CD4-positive, alpha-beta T cell treated with Interleukin-4 for 4 hours (primary cell): ENCODE results near the gene SMIM11.
A peak's percentile ranks its signal among the peaks of the same experiment; 100 is the strongest.
"Not testable (repeated sequence)": the region's sequence is repeated elsewhere in the genome, so short reads cannot be mapped to it uniquely, and the experiment has no call there.

Experiments
- DNase-seq: peaks from one replicate; pipeline ENCODE4 v3.0.0-alpha.2; 2020

SMIM11 gene, protein sequence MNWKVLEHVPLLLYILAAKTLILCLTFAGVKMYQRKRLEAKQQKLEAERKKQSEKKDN

DNA sequence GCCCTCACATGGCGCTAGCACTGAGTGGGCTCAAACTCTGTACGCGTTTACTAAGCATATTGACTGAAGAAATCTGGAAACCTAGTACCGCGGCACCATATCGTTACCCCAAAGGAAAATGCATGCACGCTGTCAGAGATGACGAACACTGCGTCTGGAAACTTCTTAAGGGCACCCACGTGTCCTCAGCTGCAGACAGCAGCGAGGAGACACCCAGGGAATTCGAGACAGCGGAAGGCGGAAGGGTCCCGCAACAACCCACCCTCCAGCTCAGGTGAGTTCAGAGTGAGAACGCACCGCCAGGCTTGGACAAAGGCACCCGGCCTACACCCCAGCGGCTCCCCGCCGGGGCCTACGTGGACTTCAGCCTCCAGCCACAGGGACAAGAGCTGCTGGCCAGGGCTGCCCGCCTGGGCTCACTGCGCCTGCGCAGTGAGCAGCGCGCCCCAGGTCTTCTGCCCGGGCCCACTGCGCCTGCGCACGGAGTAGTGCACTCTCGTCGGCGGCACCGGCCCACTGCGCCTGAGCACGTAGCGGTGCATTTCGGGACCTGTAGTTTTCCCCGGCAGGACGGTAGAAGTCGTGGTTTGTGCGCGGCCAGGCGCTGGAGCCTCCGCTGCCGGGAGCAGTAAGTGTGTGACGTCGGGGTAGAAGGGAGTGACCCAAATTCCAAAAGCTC is at the start of gene SMIM11:
TSS of gene SMIM11 (plus strand) at position 568 of the 679 bp plus-strand sequence. CDS start 3,998 bp downstream, outside the sequence.
- DNase-seq, result not testable (repeated sequence)

DNA sequence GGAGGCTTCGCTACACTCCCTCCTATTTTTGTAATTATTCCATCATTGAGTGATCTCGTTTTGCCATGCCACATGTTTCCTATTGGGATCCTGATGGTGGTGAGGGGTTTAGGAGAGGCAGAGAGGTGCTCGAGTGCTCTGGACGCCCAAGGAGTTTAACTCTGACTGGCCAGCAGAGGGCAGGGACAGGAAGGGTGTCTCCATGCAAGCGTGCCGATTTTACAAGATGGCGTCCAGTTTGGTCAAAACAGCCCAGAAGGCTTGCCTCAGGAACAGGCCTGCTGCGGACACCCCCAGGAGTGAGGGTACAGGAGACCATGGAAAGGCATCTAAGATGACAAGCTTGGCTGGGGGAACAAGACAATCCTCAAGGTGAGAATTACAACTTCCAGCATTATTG is 45.3 kb upstream of the SMIM11 start:
- DNase-seq, result no peak

DNA sequence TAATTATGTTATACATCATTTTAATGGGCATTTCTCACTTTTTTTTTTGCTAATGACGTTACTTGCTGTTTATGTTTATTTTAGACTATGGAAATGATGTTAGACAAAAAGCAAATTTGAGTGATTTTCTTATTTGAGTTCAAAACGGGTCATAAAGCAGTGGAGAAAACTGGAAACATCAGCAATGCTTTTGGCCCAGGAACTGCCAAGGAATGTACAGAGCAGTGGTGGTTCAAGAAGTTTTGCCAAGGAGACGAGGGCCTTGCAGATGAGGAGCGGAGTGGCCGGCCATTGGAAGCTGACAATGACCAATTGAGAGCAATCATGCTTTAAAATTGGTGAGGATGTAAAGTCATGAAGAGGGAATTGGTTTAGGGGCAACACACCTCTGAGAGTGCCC is 43.6 kb upstream of the SMIM11 start:
- DNase-seq, result no peak

DNA sequence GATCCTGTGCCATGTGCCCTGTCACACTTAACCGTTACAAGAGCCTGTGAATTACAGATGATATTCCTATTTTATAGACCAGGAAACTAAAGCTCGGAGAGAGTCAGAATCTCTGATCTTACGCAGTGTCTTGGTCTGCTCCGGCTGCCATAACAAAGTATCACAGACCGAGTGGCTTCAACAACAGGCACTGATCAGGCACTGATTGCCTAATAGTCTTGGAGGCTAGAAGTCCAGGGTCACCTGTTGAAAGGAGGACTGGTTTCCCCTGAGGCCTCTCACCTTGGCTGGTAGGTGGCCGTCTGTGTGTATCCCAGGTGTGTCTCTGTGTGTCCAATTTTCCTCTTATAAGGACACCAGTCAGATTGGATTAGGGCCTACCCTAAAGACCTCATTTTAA is 43.0 kb upstream of the SMIM11 start:
- DNase-seq, result no peak

DNA sequence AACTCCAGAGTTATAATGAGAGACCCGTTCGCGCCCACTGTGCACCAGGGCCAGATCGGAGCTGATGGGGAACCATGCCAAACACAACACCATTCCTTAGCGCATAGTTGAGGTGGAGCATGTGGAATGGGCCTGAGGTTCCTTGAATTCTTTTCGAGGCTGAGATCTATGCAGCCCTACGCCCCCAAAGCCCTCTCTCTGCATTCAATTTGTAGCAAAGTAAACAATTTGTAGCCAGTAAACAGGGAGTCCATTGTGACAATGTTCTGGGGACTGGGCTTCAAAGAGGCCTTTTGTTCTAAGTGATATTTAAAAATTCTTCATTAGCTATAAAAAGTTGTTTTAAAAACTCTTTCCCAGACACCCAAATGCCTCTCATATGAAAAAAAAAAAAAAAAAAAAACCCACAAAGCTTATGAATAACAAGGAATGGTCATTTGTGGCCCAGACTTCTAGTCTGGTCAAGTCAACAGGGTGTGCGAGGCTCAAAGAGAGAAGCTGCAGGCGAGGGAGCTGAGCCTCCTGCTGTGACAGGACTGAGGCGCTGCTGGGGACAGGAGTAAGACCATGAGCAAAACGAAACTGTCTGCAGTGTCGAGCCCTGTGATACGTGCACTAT is 42.1 kb upstream of the SMIM11 start:
- no peak for DNase-seq

DNA sequence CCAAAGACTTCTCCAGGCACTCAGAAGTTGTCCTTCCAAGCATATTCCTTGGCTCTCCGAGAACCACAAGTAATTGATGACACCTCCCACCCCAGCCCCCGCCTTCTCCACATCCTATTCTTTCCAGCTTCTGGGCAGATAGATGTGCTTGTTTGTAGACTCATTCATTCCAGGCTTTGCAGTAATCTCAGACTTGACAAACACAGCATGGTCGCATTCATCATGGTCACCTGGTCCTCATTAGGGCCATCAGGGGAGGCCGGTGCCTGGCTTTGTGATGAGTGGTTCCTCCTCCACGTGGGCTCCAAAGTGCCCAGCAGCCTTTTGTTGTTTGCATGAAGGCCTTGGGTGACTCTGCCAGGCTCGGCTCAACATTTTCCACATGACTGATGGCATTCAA is 40.0 kb upstream of the SMIM11 start:
- DNase-seq, result no peak

DNA sequence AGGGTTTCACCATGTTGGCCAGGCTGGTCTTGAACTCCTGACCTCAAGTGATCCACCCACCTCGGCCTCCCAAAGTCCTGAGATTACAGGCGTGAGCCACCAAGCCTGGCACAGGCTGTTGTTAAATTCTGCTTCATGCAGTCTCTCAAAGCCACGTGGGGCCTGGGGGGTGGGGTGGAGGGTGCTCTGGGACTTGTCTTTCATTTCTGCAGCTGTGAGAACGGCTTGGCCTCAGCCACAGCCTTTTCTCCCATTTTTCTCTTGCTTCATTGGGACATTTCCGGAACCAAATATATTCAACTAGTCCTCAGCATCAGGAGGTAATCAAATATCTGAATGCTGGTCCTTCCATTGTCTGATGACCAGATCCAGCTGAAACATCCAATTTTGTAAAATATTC is 39.1 kb upstream of the SMIM11 start:
- DNase-seq, result no peak

DNA sequence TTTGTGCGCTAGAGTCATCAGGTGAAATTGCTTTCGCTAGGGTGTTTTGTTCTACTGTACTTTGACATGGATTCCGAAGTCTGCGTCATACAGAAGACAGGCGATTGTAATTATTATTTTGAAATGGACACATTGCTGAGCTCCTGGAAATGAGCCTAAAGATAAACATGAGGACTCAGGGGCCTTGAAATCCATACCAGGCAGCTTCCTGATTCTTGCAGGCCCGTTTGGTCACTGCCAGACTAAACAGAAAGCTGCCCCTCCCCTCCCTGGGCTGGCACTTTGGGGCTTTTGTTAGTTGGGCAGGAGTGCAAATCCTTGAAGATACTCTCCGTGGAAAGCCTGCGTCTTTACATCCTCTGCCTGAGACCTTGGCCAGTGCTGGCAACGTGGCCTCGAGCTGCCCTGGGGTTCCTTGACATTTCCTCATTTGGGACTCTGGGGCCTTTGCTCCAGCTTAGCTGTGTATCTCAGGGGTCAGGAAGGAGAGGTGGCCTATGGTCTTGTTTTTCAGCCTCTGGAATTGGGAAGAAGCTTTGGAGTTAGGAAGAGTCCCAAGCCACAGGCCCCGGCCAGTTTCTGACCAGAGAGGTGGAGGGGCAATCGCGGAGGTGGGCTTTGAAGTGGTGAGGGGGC is 38.4 kb upstream of the SMIM11 start:
- no peak for DNase-seq

DNA sequence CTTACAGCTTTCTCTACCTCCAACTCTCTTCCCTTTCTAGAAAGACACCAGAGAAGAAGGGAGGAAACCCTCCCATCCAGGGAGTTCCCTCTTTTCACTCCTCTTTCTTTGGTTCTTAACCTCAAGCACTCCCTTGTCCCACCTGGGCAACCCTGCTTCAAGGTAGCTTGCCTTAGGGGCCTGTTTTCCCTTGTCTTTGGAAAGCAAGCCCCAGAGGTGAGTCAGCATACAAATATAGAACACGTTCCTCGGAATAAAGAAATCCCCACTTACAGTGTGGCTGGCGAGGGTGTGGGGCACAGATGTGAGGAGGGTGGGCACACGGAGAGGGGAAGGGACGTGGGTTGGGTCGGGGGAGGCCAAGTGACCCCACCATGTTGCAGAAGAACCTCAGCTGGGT is 37.6 kb upstream of the SMIM11 start:
- DNase-seq, result no peak

DNA sequence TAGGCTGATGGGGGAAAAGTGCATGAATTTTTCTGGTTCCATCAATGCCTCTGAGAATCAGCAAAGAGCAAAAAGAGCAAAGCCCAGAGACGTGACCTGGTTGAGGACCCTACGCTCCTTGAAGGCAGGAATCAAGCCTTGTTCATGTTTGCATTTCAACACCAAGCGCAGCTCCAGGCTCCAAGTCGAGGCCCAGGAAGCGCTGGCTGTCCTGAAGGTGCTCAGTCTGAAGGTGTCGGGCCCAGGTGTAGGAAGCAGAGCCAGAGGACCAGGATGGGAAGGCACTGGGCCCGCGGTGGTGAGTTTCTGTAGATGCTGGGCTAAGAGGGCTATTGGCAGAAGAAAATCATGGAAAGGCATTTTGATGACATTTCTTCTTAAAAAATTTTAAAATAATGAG is 37.1 kb upstream of the SMIM11 start:
- DNase-seq, result no peak

DNA sequence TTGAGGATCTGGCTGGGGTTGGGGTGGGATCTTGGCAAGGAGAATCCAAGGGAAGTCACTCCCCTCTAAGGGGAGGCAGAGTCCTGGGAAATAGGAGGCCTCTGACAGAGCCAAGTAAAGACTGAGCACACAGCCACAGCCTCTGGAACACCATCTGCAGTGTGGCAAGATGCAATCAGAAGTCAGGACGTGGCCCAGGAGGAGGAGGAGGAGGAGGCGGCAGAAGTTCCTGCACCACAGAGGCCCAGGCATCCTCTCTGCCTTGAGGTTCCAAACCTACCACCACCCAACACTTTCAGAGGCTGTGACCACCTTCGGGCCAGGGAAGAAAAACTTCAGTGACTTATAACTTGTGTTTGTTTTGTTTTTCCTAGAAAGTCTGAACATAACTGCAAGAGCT is 35.2 kb upstream of the SMIM11 start:
- no peak for DNase-seq

DNA sequence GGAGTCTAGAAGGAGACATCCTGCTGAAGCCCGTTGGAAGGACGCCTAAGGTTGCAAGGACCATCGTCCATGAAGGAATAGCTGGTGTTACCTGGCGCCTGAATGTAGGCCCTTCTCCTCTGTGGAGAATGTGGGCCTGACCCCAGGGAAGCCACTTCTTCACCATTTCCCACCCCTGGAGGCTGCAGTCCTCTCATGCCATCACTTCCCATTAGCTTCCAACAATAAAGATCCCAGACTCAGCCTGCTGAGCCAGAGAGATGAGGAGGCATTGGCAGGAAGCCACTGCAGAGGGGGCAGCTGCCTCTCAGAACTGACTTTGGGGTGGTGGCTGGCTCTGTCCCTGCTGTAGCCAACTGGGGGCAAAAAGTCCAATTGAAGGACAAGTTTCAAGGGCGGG is 32.8 kb upstream of the SMIM11 start:
- DNase-seq, result no peak

DNA sequence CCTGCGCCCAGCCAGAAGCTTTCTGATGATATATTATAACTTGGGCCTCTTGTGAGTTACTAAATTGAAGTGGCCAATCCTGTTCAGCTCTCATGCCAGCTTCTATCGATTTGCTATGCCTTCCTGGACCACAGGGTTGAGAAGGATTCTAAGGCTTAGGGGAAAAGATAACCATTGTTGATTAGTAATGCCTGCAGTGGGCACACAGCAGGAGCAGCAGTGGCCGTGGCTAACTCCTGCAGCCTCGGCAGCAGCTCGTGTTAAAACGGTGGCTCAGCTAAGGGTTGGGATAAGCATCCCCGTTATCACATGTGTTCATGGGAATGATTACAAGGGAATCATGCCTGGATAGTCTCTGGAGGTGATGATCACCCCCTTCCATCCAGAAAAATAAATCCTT is 32.0 kb upstream of the SMIM11 start:
- no peak for DNase-seq

DNA sequence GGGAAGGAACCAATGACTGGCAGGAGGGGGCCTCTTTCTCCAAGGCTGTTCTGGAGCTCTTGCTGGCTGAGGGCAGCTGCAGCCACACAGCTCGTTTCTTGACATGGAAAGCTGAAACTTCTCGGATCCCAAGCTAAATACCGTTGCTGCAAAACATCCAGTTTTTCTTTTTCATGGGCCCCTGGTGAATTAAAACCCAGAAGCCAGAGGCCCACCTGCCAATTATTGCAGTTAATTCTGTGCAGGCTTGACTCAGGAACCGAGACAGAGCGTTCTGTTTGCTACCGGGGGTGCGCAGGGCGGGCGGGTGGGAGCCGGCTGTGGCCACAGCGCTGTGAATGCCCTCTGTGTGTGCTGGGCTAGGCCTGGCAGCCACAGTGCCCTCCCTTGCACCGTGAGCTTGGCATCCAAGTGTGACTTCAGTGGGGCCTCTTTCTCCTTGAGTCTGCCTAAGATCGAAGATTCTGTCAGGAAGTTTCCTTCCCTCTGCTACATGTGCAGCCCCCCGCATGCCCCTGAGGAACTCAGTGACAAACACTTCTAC is 31.4 kb upstream of the SMIM11 start:
- no peak for DNase-seq

DNA sequence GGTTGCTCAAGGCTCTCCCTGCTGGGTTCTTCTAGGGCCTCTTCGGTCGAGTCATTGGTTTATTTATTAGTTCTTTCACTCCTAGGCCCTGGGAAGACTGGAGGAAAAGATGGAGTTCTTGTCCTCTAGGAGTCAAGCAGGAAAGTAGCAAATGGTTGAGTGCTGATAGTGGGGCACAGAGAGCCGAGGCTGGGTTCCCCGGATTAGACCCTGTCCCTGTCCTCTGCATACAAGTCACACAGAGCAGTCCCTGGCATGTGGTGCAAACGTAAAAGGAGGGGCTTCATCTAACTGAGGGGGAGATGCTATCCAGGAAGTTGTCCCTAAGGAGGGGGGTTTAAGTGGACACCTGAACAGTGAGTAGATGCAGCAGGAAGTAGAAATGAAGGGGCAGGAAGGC is 30.7 kb upstream of the SMIM11 start:
- DNase-seq, result no peak

DNA sequence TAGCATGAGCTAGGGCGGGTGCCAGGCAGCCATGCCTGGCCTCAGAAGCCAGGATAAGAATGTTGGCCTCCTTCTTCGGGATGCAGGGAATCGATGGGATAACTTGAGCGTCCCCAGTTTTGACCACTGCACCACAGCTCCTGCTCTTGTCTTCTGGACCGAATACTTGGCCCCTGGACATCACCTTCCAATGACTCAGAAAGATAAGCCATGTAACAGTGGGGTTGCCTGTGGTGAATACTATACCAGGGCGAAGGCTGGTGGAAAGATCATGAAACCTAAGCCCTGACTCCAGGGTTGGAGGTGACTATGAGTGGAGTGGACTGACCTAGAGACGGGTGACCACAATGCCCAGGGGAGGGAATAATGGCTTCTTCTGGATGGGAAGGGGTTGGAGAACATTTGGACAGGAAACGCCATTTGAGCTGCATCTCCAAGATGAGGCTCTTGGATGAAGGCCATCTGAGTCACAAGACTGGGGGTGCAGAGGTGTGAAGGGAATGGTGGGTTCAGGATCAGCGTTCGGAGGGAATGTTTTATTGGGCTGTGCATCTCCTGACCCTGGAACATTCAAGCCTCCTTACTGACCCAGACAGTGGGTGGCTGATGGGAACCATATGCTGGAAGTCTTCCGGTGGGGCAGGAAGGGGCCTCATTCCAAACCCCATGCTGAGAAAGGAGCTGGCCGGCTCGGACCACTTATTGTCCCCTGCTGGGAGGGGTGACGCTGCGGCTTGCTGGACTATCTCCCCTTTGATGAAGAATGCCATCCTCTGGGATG is 30.0 kb upstream of the SMIM11 start:
- DNase-seq, result no peak

DNA sequence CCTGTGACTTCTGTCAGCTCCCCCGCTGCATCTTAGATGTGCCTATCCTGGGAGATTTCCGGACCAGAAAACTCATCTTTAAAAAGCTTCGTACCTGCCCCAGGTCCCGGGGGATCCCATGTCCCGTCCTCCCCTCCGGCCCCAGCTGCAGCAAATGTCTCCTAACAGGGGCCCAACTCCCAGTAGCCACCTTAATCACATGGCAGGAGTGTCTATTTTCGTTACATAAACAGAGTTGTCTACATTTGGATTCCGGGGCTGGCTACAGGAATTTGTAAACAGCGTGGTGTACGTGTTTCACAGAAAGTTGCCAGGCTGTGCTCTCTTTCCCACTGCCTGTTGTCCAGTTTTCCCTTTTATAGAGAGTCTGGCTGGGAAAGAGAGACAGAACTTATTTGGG is 29.4 kb upstream of the SMIM11 start:
- DNase-seq, result no peak

DNA sequence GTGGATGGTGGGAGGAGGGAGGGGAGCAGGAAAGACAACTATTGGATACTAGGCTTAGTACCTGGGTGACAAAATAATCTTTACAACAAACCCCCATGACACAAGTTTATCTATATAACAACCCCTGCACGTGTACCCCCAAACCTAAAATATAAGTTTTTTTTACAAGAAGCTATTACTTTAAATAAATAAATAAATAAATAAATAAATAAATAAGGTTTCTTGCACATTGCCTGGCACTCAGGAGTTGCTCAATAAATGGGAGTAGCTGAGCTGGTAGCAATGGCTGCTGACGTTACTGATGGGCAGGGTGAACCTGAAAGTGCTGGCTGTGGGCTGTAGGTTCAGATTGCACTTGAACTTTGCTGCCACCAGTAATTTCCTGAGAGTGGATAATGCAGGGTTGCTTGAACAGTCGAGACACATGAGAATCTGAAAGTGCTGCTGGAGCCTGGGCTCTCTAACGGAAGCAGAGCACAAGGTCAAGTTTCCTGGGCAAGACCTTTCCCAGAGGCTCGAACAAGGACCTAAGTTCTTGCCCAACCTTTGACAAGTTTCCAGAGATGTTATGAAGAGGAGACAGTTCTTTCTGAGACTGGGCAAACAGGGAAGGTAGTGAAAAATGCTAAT is 26.3 kb upstream of the SMIM11 start:
- no peak for DNase-seq

DNA sequence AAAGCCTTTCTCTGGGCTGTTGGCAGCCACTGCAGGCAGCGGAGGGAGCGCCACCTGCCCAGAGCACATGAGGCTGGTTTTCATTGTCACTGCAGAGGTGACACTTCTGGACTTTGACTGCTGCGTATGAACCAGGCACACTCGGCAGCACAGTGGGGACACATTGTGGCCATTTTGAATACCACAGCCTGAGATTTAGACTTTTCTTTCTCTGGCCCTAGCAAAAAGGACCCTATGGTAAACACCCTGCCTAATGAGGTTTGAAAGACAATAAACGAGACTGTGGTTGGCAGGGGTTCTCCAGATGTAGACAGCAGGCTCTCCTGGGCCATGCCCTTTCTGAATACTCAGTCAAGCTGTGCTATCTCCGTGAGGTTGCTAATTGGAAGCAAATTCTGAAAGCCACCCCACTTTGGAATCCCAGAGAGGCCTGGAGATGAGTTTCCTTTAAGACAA is 23.5 kb upstream of the SMIM11 start:
- DNase-seq, result peak; percentile 4

DNA sequence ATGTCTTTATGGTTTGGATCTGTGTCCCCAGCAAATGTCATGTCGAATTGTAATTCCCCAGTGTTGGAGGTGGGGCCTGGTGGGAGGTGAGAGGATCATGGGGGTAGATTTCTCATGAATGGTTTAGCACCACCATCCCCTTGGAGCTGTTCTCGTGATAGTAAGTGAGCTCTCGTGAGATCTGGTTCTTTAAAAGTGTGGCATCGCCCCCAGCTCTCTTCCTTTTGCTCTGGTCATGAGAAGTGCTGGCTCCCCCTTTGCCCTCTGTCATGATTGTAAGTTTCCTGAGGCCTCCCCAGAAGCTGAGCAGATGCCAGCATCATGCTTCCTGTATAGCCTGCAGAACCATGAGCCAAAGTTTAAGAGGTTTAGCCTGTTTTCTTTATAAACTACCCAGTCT is 22.8 kb upstream of the SMIM11 start:
- DNase-seq, result no peak

DNA sequence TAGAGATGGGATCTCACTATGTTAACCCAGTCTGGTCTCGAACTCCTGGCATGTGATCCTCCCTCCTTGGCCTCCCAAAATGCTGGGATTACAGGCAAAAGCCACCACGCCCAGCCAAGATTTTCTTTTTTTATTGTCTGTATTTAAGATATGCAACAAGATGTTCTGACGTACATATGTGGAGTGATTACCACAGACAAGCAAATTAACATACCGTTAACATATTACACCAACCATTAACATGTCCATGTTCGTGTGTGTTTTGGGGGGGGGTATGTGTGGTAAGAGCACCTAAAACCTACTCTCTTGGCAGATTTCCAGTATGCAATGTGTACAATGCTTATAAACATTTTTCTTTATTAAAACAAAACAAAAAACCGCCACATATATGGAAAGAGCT is 22.1 kb upstream of the SMIM11 start:
- no peak for DNase-seq

DNA sequence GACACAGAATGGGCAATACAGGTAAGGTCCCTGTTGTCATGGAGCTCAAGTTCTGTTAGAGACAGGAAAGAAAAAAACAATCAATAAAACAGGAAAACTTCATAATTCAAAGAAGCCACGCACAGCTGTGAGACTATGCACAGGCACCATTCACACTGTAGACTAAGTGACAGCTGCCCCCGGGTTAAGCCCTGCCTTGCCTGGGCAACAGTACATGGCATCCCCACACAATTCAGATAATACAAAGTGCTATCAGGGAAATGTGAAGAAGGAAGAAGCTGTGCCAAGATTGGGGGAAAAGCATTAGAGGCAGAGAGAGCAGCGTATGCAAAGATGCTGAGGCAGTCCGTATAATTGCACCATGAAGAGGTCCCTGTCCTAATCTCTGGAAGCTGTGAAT is 20.5 kb upstream of the SMIM11 start:
- DNase-seq, result no peak

DNA sequence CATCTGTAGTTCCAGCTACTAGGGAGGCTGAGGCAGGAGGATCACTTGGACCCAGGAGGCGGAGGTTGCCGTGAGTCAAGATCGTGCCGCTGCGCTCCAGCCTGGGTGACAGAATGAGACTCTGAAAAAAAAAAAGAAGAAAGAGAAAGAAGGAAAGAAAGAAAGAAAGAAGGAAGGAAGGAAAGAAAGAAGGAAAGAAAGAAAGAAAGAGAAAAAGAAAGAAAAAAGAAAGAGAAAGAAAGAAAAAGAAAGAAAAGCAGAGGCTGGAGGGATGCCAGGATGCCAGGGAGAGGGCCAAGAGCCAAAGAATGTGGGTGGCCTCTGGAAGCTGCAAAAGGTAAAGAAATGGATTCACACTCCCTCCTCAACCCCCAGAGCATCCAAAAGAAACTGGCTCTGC is 19.7 kb upstream of the SMIM11 start:
- no peak for DNase-seq
